GM19463 (cell line): Measurements from ENCODE around the gene ISL2.

Experiments used
- ATAC-seq: cut with Tn5 transposase; IDR thresholded peaks from one replicate; pipeline ENCODE4 v1.9.1; 2021; ENCODE audit warnings: mild to moderate bottlenecking, moderate library complexity; ENCODE audit not compliant: unreplicated experiment

Gene ISL2

DNA sequence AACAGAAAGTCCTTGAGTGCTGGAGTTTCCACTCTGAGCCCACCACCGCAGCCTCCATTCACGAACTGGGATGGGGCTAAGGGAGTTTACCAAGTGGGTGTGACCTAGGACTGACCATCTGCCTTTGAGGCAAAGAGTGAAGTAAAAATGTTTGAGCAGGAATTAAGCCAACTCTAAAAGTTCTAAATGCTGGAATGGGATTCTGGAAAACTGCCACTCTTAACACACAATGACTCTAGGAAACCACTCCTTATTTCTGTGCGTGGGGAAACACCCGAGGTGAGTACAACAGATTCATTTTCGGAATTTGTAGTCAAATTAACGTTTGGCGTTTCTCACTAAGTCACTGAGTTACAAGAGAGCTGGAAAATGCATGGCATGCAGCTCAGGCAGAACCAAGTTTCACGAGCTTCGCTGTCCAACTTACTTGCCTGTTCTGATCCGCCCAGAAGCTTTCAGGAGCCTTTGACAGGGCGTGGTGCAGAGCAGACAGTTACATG is 31.6 kb downstream of the ISL2 start:
- no peak for ATAC-seq

DNA sequence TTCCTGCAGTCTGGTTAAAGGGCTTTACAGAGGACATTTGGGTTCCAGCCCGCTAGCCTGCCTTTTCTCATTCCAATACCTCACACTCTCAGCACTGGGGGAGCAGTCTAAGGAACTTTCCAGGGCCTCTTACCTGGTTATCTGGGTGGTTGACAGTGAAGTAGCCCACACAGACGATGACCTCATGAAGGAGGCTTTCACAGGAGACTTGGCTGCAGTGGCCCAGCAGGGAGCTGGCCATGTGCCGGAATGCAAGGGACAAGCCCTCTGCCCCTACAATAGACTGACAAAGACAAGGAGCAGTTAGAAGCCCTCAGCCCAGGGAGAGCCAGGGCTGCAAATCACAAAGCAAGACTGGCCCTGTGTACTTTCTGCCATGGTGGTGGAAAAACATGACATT is 39.5 kb downstream of the ISL2 start:
- no peak for ATAC-seq

DNA sequence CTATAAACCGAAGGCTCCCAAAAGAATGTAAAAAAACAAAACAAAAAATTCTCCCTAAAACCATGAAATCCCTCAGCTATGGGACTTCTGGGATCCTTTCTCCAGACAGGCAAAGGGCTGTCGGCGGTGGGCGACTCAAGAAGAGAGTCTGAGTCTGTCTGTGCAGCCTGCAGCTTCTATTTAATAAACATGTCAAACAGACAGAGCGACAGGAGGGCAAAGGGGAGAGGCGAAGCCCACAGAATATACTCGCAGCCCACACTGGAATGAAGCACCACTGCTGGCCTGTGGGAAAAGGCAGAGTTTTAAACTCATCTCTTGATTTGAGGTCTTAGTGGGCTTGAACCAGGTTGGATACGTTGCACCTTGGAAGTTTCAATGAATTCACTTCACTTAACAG is 40.2 kb downstream of the ISL2 start:
- no peak for ATAC-seq

DNA sequence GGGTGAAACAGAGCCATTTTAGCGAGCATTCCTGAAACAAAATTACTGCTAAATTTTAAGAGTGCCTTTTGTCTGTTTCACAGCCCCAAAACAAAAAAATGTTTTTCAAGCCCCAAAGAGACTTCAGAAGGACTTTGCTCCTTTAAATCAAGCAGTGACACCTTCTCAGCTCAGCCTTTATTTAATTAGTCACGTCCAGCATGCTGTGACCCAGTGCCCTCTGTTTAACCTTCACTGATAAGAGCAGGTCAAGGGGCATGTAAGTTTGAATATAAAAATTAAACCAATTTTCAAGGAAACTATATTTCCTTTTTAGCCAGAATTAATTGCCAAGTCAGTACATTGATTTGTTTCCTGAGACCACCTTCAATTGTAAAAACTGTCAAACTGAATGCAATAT is 40.6 kb downstream of the ISL2 start:
- no peak for ATAC-seq

DNA sequence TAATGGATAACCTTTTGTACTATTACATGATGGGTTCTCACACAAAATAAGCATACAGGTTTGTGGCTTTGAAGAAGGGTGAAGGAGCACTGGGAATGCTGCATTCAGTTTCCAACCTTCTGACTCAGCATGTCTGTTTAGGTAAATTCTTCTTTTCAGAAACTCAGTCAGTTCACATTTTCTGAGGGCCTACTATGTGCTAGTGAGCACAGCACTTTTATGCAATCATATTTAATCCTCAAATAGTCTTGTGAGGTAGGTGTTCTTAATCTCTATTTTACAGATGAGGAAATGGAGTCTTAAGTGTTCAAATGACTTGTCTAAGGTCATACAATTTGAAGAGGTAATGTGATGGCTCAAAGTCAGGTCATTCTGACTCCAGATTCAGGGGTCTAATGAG is 41.2 kb downstream of the ISL2 start:
- no peak for ATAC-seq

DNA sequence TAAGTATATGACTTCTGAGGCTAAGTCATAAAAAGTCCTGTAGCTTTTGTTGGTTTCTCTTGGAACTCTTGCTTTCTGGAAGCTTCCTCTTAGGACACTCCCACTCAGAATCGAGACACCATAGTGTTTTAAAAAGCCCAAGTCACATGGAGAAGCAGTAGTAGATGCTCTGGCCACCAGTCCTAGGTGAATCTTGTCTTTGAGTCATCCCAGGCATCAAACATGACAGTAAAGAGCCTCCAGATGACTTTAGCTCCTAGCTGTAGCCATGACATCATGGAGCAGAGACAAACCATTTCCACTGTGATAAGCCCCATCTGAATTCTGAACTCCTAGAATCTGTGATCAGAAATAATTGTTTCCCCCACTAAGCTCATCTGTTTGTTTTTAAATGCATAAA is 42.1 kb downstream of the ISL2 start:
- no peak for ATAC-seq

DNA sequence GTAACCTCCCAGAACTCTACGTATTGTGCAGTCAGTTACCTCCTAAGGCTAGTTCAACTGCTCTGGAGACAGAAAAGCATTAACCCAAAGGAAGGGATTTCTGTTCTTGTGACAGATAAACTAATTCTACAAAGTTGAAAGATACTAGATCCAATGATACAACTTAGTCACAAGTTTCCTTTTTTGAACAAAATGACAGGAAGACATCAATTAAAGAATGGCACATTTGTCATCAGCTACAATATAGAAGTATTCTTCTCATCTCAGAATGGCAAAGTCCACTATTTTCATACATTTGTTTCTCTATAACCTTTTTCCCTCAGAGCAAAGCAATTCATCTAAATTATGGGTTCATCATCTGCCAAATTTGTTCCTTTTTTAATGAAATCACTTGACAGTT is 43.7 kb downstream of the ISL2 start:
- no peak for ATAC-seq

DNA sequence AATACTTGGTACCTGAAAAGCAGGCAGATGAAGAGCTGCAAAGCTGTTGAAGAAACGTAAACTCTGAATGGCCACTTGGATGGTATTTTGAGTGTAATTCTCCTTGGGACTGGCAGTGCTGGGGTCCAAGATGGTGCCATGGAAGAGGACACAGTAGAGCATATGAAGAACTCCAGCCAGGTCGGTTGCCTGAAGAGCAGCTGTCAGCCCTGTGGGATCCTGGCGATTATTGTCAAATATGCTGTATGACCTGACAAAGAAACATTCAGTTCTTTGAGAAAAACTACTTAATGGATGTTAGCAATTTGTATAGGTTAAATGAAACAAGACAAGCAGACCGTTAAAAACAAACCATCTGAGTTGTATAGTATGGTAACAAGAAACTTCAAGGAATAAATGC is 44.8 kb downstream of the ISL2 start:
- ATAC-seq, result no peak

DNA sequence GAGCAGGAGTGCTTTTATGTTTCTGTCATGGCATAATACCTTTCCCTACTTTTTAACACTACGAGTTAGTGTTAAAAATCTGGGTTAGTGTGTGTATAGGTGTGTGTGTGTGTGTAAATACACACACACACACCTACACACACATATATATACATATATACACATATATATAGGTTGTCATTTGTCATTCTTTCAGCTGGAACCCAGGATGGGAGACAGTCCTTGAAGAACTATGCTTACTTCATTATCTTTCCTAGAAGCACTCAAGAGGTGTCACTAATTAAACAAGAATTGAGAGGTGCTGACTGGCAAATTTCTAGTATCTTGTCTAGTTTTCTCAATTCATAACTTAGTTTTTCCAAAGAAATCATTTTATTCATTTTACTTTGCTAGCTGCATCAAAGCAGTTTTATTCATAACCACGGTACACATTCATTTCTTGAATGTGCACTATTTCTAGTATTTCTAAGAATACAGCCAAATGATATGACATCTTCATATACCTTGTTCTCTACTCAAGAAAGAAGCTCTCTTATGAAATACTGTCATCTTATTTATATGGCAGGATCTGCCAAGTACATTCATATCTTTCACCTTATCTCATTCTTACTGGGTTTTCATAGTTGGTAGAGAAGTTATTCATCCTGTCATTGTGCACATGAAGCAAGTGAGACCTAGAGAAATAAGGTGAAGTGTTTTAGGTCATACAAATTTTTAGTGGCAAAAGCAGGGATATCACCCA is 46.6 kb downstream of the ISL2 start:
- ATAC-seq, result no peak

DNA sequence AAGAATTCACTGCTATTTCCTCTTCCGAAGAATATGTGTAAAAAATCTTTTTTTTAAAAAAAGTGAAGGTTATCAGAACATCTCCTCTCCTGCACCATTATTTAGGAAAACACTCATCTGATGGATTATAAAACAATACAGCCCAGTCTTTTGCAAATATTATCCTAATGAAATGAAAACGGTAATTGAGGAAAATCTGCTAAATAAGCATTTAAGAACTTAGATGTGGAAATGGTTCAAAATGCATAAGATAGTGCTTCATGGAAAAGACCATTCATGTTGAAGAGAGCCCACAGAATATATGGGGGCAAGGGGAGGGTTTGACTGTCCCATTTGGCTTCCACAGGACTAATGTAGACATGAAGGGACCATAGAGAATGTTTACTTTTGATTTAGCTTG is 47.8 kb downstream of the ISL2 start:
- no peak for ATAC-seq

DNA sequence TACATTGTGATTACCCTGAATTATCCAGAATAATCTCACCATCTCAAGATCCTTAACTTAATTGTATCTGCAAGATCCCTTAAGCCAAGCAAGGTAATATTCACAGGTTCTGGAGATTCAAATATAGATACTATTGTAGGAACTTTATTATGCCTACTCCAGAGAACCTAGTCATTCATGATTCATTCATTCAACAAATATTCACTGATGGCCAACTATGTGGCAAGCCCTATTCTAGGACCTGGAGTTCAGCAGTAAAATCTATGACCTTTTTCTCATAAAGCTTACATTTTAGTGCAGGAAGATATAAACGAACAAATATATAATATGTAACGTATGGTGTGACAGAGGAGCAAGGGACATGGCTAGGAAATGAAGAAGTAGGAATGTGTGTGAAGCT is 49.6 kb downstream of the ISL2 start:
- no peak for ATAC-seq

DNA sequence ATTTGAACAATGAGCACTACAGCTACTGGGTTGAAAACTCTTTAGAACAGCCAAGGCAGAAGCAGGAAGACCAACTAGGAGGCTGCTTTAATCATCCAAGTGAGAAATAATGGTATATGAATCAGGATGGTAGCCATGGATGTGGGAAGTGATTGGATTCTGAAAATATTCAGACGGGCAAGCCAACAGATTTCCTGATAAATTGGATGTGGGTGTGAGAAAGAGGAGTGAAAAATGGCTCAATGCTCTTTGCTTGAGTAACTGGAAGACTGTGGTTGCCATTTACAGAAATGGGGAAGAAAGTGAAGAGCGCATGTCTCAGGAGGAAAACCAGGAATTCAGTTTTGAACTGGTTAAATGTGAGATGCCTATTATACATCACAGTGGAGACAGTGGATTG is 50.4 kb downstream of the ISL2 start:
- no peak for ATAC-seq

DNA sequence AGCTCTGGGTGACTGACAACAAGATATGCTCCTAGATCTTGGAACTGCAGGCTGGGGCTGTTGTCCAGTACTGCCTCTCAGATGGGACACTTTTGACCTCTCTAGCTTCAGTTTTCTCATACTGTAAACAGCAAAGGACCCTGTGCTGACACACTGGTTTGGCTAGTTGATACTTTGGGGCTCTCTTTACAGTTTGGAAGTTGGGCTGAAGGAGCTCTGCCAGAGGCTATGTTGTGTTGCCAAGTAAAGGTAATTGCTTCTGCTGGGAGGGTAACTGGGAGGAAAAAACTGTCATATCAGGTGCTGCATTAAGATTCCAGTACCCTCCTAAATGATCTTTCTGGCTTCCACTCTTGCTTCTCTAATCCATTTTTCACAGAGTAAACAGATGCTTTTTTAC is 54.0 kb downstream of the ISL2 start:
- no peak for ATAC-seq

DNA sequence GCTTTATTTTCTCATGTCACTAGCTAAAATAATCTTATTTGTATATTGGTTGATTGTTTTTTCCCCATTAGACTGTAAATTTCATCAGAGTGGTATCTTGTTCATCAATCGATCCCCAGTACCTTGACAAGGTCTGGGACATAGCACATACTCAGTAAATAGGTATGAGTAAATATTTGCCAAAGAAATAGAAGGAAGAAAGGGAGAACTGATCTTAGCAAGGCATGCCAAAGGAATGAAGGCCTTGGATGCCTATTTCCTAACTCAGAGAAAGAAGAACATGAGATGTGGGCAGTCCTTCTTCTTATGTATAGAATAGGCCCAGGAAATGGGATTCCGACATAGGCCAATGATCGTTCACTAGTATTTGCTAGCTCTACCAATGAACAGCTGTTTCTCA is 54.7 kb downstream of the ISL2 start:
- ATAC-seq, result no peak

DNA sequence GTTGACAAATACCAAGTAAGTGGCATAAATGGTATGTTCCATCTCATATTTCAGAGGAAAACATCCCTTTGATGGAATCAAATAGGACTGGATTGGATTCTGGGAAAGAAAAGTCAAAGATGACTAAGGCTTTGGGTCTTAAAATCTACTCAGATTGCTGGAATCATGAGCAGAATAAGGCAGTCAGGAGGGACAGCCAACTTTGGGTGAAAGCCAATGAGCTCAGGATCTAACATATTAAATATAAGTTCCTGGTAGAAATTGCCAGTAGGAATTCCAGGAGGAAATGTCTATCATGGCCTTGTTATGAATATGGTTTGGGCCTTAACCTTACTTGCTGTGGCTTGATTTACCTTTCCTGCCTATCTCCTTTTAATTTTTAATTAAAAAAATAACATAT is 55.3 kb downstream of the ISL2 start:
- no peak for ATAC-seq
